OCI-LY3 (cell line): ENCODE data around the gene GDI1.

Experiments
- H2AFZ ChIP-seq: fragments of 200-600, 300-600 bp; shearing (Covaris generic); 2 replicates; pipeline ENCODE4 v1.6.0; 2014; ENCODE audit warnings: antibody characterized with exemption, low read depth, low read length
- H3K27ac ChIP-seq: fragments of 200-600, 300-600 bp; sonication (generic); 2 replicates; pipeline ENCODE4 v1.5.1; 2014; ENCODE audit warnings: mild to moderate bottlenecking, low read length, moderate library complexity, mixed read lengths
- H3K27me3 ChIP-seq: fragments of 200-600, 300-600 bp; sonication (generic); 2 replicates; pipeline ENCODE4 v1.6.1; 2014; ENCODE audit warnings: low read depth, low read length, mixed read lengths
- H3K36me3 ChIP-seq: fragments of 200-600, 300-600 bp; sonication (generic); replicated peaks from 2 replicates; pipeline ENCODE3; 2014; ENCODE audit warnings: low read depth, low read length, mixed read lengths
- H3K4me1 ChIP-seq: fragments of 300-600, 200-600 bp; sonication (generic); 2 replicates; pipeline ENCODE4 v1.6.1; 2014; ENCODE audit warnings: low read length, mixed read lengths
- H3K4me2 ChIP-seq: fragments of 200-600, 300-600 bp; sonication (generic); 2 replicates; pipeline ENCODE4 v1.6.1; 2014; ENCODE audit warnings: low read length, mixed read lengths
- H3K4me3 ChIP-seq: fragments of 300-600, 200-600 bp; sonication (generic); 2 replicates; pipeline ENCODE4 v1.5.1; 2014; ENCODE audit warnings: antibody characterized with exemption, mild to moderate bottlenecking, low read length, moderate library complexity
- H3K79me2 ChIP-seq: fragments of 300-600, 200-600 bp; shearing (Covaris generic); 2 replicates; pipeline ENCODE4 v1.6.1; 2014; ENCODE audit warnings: mild to moderate bottlenecking, low read length, mixed read lengths
- H3K9ac ChIP-seq: fragments of 300-600, 200-600 bp; shearing (Covaris generic); 2 replicates; pipeline ENCODE4 v1.6.0; 2014; ENCODE audit warnings: mild to moderate bottlenecking, low read length, moderate library complexity
- H3K9me3 ChIP-seq: fragments of 200-600, 300-600 bp; shearing (Covaris generic); 2 replicates; pipeline ENCODE4 v1.6.1; 2014; ENCODE audit warnings: low read length, mixed read lengths; ENCODE audit not compliant: insufficient read depth
- H4K20me1 ChIP-seq: fragments of 200-600, 300-600 bp; sonication (generic); 2 replicates; pipeline ENCODE4 v1.6.1; 2016; ENCODE audit warnings: low read length, mixed read lengths; ENCODE audit not compliant: insufficient read depth
- CTCF ChIP-seq: fragments of 200-600, 300-600 bp; sonication (generic); IDR thresholded peaks from 2 replicates; pipeline ENCODE4 v1.5.1; 2014; ENCODE audit warnings: antibody characterized with exemption, low read length, low read depth
- EZH2phosphoT487 ChIP-seq: fragments of 200-600 bp; shearing (Covaris generic); IDR thresholded peaks from 2 replicates; pipeline ENCODE4 v1.6.1; 2018; ENCODE audit warnings: antibody characterized with exemption, mixed run types, low read depth

GDI1 gene

DNA sequence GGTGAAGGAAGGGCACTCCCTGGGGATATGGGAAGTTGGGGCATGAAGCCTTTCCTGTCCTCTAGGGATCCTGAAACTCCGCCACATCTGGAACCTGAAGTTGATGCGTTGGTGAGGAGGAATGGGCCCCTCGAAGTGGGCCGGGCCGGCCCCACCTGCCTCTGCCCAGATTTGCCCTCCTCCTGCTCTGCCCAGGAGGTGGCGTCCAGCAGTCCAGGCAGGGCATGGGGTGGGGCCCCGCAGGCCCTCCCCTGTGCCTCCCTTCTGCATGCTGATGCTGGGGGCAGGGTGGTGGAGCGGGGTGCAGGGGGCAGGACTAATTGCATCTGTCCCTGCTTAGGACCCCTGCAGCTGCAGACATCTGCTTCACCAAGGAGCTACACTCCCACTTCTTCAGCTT lies 23.8 kb upstream of the GDI1 start:
- TF ChIP-seq CTCF (no peak), EZH2phosphoT487 (no peak)
- no peaks in the 10 kb centered on the region for H3K27me3 ChIP-seq
- no peak overlapping the region for H2AFZ ChIP-seq
- H3K4me3 ChIP-seq = no peak overlapping the region; the same call in 1 of the 2 replicates
- peaks cover 21% of the 10 kb centered on the region for H3K79me2 ChIP-seq
- H3K9ac ChIP-seq = 0 out of 2 replicates have a peak overlapping the region, but pooled peaks have one; percentile 95
- peak overlapping the region; percentile 94 for H3K4me2 ChIP-seq
- H3K27ac ChIP-seq = 0 out of 2 replicates have a peak overlapping the region, but pooled peaks have one; percentile 73
- no peaks in the 10 kb centered on the region for H3K9me3 ChIP-seq
- peaks cover 6% of the 10 kb centered on the region for H3K36me3 ChIP-seq
- peaks cover 9% of the 10 kb centered on the region for H3K4me1 ChIP-seq
- H4K20me1 ChIP-seq = no peaks in the 10 kb centered on the region

- Histone ChIP-seq H3K27me3 (no peaks in the 10 kb centered on the region), H3K9me3 (no peaks in the 10 kb centered on the region), H3K4me2 (no peak overlapping the region), H3K36me3 (peaks cover 9% of the 10 kb centered on the region), H3K4me1 (peaks cover 27% of the 10 kb centered on the region), H4K20me1 (no peaks in the 10 kb centered on the region), H3K27ac (no peak overlapping the region), H3K4me3 (no peak overlapping the region), H3K79me2 (peaks cover 7% of the 10 kb centered on the region), H3K9ac (no peak overlapping the region), H2AFZ (no peak overlapping the region)
- TF ChIP-seq CTCF = no peak
- TF ChIP-seq EZH2phosphoT487 = no peak
Observed at GRCh38 chrX:154417157-154417556, 19.8 kb upstream of the GDI1 start.

DNA sequence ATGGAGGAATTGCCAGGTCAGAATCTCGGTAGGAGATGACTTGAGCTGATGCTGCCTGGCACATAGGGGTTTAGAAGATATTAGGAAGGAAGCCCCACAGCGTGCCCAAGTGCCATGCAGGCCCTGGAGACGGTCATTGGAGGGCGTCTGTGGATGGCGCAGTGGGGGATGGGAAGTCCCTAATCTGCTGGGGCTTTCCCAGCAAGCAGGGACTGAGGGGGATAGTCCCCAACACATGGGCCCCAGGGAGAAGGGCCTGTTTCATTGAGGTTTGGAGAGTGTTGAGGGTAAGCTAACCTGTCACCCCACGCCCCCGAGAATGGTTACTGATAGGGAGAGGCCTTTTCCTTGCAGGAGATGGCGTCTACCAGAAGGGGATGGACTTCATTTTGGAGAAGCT lies 17.8 kb upstream of the GDI1 start:
- Histone ChIP-seq H3K27ac (peak overlapping the region; percentile 61), H3K79me2 (no peaks in the 10 kb centered on the region), H3K4me1 (peaks cover 18% of the 10 kb centered on the region), H3K4me3 (peak overlapping the region; percentile 55), H3K4me2 (peak overlapping the region; percentile 72), H3K27me3 (no peaks in the 10 kb centered on the region), H2AFZ (no peak overlapping the region), H3K9ac (peak overlapping the region; percentile 53; the same call in 1 of the 2 replicates), H3K36me3 (peaks cover 7% of the 10 kb centered on the region), H4K20me1 (no peaks in the 10 kb centered on the region), H3K9me3 (no peaks in the 10 kb centered on the region)
- no peak for TF ChIP-seq EZH2phosphoT487
- TF ChIP-seq CTCF = no peak

- Histone ChIP-seq H3K27me3 (no peaks in the 10 kb centered on the region), H3K4me1 (peaks cover 18% of the 10 kb centered on the region), H3K36me3 (peaks cover 7% of the 10 kb centered on the region), H3K4me2 (peak overlapping the region; percentile 72), H4K20me1 (no peaks in the 10 kb centered on the region), H3K27ac (peak overlapping the region; percentile 61), H2AFZ (no peak overlapping the region), H3K9me3 (no peaks in the 10 kb centered on the region), H3K79me2 (no peaks in the 10 kb centered on the region), H3K4me3 (peak overlapping the region; percentile 55), H3K9ac (peak overlapping the region; percentile 53; the same call in 1 of the 2 replicates)
- TF ChIP-seq EZH2phosphoT487 (no peak), CTCF (no peak)
Observed at GRCh38 chrX:154419688-154420401, 17.1 kb upstream of the GDI1 start.
